Stimulated activated CD4-positive, alpha-beta T cell treated with anti-CD3 and anti-CD28 coated beads, Interleukin-2, amount 100 ng/mL, for 4 hours (primary cell): ENCODE results near the gene P4HA2.

Source experiments
- DNase-seq: peaks from one replicate; pipeline ENCODE4 v3.0.0-alpha.2; 2020; ENCODE audit warnings: low read depth

P4HA2 gene

GRCh38 chr5:132223861-132224260 is 3.8 kb downstream of the P4HA2 start:
- DNase-seq = no peak

DNA sequence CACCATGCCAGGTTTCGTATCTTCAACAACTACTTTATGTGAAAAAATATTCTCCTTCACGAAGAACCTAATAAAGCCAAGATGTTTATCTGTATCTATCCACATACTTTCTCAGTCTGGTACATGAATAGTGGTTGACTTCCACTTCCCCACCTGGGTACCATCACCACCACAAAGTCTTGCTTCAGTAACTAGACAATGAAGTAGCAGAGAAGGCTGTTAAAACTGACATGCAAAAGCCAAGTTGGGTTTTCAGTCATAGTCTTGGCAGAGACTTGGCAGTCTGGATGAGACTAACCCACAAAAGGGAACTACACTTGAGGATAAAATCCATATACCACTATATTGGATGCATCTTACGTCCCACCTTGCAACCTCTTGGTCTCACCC is 5.0 kb downstream of the P4HA2 start:
- no peak for DNase-seq

- no peak for DNase-seq
These were observed 5.6 kb downstream of the P4HA2 start for GRCh38 chr5:132221781-132222648.

- DNase-seq = no peak
These were observed 7.2 kb downstream of the P4HA2 start for GRCh38 chr5:132220491-132220890.

DNA sequence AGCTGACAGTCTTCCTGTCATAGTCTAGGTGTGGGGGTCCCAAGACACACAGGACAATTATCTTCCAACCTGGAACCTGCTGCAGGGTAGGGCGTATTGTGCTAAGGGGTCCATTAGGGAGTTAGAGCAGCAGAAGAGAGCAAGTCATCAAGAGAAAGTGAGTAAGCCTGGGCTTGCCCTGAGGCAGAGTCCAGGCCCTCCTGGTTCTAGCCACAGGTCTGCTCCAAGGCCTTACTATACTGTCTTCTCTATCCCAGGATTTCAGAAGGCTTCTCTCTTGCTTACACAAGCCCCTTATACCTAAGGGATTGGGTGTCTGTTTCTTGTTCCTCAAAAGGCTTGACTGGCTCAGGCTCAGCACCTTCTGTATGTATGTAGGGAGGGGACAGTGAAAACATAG is 7.7 kb downstream of the P4HA2 start:
- no peak for DNase-seq

DNA sequence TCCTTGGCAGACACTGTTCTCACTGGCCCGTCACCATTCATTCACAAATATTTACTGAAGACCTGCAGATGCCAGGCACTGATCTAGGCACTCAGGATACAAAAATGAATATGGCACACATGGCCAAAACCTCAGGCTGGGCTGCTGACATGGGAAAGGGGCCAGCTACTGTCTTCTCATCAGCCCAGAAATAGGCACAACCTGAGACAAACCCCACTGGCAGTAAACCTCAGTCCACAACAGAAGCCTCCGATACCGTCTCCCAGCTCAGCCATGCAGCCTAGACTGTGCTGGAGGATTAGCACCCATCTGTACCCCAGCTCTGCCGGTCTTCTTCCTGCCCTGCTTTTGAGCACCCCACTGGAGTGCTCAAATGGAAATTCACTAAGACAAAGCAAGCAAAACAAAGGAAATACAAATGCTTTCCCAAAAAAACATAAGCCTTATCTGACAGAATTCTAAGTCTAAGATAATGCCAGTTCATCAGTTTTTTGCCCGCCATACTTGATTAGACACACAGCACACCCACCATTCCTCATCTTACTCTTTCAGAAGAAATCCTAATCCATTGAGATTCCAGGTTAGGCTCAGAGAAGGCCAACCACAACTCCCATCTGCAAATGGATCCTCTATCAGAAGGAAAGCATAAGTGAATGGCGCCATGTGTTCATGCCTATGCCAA is 8.2 kb downstream of the P4HA2 start:
- no peak for DNase-seq

GRCh38 chr5:132218321-132218720 is 9.3 kb downstream of the P4HA2 start:
- no peak for DNase-seq

DNA sequence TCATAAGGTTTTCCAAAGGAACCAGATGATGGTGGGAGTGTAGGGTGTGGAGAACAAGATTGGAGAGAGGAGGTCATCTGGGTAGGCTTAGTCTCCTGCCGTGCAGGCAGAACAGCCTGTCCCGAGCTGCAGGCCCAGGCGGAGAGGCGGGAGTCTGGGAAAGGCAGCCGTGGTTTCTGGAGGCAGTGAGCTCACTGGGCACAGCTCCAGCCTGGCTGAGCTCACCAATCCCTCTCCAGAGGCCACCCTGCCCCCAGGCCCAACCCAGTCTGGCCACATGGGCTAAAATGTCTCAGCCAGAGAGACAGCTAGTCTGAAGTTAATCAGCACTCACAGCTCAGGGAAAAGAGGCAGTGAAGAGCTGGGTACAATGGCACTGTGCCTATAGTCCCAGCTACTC is 12.3 kb downstream of the P4HA2 start:
- no peak for DNase-seq

DNA sequence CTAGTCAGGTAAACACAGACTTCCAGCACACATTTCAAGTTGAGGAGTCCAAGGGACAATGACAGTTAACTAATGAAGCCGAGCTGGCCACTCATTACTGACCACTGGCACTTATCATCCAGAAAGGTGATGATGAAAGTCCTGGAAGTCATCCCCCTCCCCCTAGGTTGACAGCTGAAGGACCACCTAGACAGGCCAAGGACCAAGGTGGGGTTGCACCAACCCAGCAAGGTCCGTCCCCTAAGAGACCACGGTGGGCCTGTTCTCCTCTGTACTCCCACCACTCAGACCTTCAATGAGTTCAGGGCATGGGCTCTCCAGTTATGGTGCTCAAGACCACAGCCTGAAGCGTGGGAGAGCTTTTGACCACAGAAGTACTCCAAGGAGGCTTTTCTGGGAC is 13.2 kb downstream of the P4HA2 start:
- DNase-seq = no peak

GRCh38 chr5:132213666-132214065 is 14.0 kb downstream of the P4HA2 start:
- no peak for DNase-seq

DNA sequence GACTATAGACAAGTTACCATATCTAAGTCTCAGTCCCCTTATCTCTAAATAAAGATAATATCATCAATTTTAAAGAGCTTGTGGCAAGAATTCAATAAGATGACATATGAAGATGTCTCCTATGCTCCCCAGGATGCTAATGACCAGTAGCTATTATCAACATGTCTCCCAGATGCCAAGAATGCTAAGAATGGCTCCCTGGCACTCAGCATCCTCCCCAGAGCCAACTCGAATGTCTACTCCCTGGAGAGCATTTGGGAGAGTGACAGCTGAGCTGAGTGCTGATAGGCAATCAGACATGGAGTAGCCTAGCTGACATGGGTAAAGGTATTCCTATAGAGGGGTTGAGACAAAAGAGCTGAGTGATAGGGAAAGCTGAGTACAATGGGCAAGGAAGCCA is 15.9 kb downstream of the P4HA2 start:
- DNase-seq = no peak

DNA sequence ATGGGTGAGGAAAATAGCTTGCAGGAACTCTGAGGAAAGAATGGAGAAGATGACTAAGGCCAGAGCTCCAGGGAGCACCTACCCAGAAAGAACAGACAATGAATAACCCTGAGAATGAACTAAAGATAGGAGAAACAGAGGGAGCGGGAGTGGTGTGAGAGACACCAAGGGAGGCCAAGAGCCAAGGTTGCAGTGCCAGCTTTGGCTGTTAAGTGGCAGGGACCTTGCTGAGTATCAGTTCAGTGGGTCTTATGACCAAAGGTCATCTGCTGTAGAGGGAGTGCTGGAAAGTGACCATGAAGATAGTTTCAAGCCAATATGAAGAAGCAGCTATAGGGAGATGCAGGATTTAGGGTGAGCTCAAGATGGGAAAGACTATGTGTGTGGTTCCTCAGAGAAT is 16.7 kb downstream of the P4HA2 start:
- DNase-seq = no peak

DNA sequence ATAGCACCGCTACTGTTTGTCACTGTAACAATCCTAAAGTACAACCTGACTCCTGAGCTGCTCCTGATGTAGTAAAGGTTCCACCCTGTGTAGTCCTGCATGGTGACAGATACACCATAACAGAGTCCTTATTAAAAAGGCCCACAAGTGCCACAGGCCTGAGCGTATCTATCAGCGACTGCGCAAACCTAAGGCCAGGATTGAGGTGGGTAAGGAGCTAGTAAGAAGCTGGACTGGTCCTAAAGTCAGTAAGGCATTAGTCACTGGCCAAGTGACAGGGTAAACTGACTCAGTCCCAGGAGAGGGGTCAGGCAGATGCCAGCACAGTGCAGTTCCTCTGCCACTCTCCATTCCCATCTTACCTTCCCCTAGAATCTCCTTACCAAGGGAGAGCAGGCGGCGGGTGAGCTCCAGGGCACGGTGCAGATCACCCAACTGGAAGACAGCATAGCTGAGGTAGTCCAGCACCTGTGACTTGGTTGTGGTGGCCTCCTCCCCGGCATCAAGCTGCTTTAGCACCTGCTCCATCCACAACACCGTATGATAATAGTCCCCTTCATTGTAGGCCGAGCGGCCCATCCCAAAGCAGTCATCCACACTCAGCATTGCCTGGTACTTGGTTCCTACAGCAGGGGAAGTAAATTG is 17.6 kb downstream of the P4HA2 start:
- DNase-seq = no peak

DNA sequence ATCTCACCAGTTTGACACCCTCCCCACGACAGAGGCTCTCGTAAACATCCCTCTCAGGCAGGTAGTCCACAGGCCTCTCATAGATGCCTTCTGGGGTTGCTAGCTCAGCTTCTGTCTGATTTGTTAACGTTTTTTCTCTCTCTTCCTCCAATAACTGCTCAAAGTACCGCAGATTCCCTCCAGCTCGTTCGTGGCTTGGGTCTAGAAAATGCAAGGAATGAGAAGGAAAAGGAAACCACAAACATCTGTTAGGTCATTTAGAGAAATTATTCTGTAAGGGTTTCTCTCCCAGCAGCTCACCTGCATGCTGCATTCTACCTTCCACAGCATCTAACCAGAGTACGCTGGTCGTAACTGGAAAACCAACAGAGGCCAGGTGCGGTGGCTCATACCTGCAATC is 18.5 kb downstream of the P4HA2 start:
- DNase-seq = no peak

DNA sequence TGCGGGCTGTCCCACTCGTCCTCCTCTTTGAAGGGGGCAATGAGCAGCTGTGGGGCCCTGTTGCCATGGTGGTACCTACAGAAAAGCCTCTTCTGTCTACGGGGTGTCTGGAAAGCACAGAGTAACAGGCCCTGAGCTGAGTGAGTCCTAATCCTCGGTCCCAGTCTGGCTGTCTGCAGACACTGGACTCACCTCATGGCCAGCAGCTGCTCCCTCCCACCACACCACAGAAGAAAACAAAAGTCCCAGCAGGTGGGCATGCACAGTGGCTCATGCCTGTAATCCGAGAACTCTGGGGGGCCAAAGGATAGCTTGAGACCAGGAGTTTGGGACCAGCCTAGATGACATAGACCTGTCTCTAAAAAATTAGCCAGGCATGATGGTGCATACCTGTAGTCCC is 19.9 kb downstream of the P4HA2 start:
- DNase-seq = no peak

GRCh38 chr5:132206782-132207181 is 20.9 kb downstream of the P4HA2 start:
- no peak for DNase-seq

DNA sequence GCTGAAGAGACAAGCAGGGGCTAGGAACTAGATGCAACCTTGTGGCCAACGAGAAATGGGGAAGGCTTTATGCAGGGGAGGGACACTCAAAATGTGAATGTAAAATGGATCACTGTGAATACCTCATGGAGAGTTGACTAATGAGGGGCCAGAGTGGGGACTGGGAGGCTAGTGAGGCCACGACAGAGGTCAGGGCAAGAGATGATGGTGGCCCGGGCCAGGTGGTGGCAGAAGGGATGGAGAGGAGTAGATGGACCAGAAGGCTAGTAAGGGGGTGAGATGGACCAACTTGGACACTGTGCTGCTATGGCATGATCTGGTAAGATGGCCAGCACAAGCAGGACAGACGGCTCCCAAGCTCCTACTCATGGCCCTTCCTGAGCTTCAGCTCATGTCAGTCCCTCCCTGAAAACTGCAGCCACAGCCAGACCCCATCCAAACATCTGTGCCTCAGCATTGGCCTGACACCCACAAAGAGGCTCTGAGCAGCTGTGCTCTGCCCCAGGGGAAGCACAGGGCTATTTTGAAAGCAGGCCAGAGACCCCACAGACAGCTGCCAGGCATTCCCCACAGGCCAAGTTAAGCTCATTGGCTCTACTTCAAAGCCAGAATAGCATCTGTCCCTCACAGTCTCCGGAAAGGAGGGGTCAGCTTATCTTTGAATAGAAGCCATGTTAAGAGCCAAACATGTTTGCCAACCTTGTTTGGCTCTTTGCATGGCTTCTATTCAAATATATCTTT is 22.1 kb downstream of the P4HA2 start:
- DNase-seq = no peak

- DNase-seq = no peak
These were observed 23.1 kb downstream of the P4HA2 start for GRCh38 chr5:132204371-132205135.

- no peak for DNase-seq
These were observed 23.7 kb downstream of the P4HA2 start for GRCh38 chr5:132203916-132204315.

DNA sequence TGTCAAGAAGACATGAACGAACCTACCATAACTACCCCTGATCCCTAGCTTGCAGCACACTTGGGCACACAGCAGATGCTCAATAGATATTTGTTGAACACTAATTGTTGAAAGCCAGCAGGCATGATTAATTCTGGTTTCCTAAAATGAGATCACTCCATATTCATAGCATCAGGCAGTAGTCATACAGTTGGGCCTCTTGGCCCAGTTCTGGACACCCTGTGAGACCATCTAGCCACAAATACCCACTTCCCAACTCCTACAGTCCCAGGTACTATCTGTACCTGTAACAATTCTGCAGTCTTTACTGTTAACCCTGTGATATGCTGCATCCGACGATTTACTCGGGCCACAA is 24.2 kb downstream of the P4HA2 start:
- DNase-seq = no peak

GRCh38 chr5:132202711-132203463 is 24.8 kb downstream of the P4HA2 start:
- no peak for DNase-seq
